HCT116 (cell line): ENCODE results near the gene CCL1. TPM values are rescaled to one million over a fixed set of nuclear protein-coding genes. Genes with fewer than 3 reads are reported as not detected.

Experiments used
- ATAC-seq: fragments of 200-7000 bp; cut with Tn5 transposase; 2 replicates; pipeline ENCODE4 v1.9.1; 2020; ENCODE audit warnings: mild to moderate bottlenecking, moderate library complexity
- BruUV-seq: library from RNA; stranded (reverse); fragments of 400-500 nt; replicated peaks from 2 replicates; lab custom pipeline; 2021; lab: Mats Ljungman, UMichigan
- CTCF ChIA-PET: fragments of 300-600 bp; sonication (Branson Sonifier 250); formaldehyde crosslinking; loops from one replicate; lab custom pipeline; 2021; ENCODE audit warnings: antibody characterized with exemption; lab: Charles Lee
- POLR2A ChIA-PET: fragments of 300-600, 350-600 bp; sonication (Branson Sonifier 250); formaldehyde crosslinking; loops from one replicate; lab custom pipeline; 2021; ENCODE audit warnings: antibody characterized with exemption; lab: Charles Lee
- RAD21 ChIA-PET, 2 experiments: fragments of 300-600 bp; sonication (Branson Sonifier 250); formaldehyde crosslinking; loops; one replicate each; lab custom pipeline; 2023; ENCODE audit warnings: low total read pairs in 2 of 2; ENCODE audit not compliant: uncharacterized antibody in 2 of 2, unreplicated experiment in 2 of 2, low non-redundant PET in 1 of 2; lab: Charles Lee
- DNase-seq: peaks from one replicate; pipeline ENCODE4 v3.0.0-alpha.2; 2010; ENCODE audit warnings: low read depth, low spot score
- H2AFZ ChIP-seq: fragments of 200-600 bp; shearing (Covaris generic), sonication (generic); 2 replicates; pipeline ENCODE4 v1.6.1; 2017; ENCODE audit warnings: low read depth, mixed run types, mixed read lengths, antibody characterized with exemption, low read length; ENCODE audit not compliant: poor library complexity, severe bottlenecking
- H3K27ac ChIP-seq: 2 replicates; pipeline ENCODE4 v1.5.1; 2012; ENCODE audit warnings: low read depth, low read length
- H3K27me3 ChIP-seq: fragments of 200-600 bp; sonication (generic); 2 replicates; pipeline ENCODE4 v1.6.1; 2016; ENCODE audit warnings: mixed run types, low read length, mixed read lengths; ENCODE audit not compliant: insufficient read depth
- H3K36me3 ChIP-seq, 2 experiments: fragments of 200-500 bp in 1 of 2; fragments of 200-600 bp in 1 of 2; sonication (Bioruptor generic) in 1 of 2; sonication (generic) in 1 of 2; 2 replicates each; pipeline versions ENCODE4 v1.5.1 to v1.6.1; 2014 to 2016; ENCODE audit warnings: low read length in 2 of 2, inconsistent platforms in 1 of 2, mixed read lengths in 1 of 2, mixed run types in 1 of 2; ENCODE audit not compliant: insufficient read depth in 2 of 2, control insufficient read depth in 1 of 2
- H3K4me1 ChIP-seq, 2 experiments: fragments of 200-600 bp in 1 of 2; sonication (generic) in 1 of 2; 2 replicates each; pipeline versions ENCODE4 v1.5.1 to v1.6.1; 2012 to 2017; ENCODE audit warnings: low read length in 2 of 2, inconsistent platforms in 1 of 2, mild to moderate bottlenecking in 1 of 2, mixed read lengths in 1 of 2, mixed run types in 1 of 2, moderate library complexity in 1 of 2; ENCODE audit not compliant: insufficient read depth in 2 of 2, control insufficient read depth in 1 of 2
- H3K4me2 ChIP-seq: fragments of 200-600 bp; sonication (generic); 2 replicates; pipeline ENCODE4 v1.6.1; 2017; ENCODE audit warnings: mixed run types, low read length, mixed read lengths
- H3K4me3 ChIP-seq, 2 experiments: fragments of 200-600 bp in 1 of 2; sonication (generic) in 1 of 2; replicated peaks in 1 of 2; 2 replicates each; pipeline ENCODE4 v1.5.1; 2011 to 2016; ENCODE audit warnings: low read length in 2 of 2, control low read depth in 1 of 2, low read depth in 1 of 2, mild to moderate bottlenecking in 1 of 2, mixed read lengths in 1 of 2, mixed run types in 1 of 2
- H3K79me2 ChIP-seq: fragments of 200-600 bp; sonication (generic); 2 replicates; pipeline ENCODE4 v1.6.1; 2017; ENCODE audit warnings: mild to moderate bottlenecking, mixed run types, low read length, moderate library complexity, mixed read lengths; ENCODE audit not compliant: insufficient read depth
- H3K9ac ChIP-seq: fragments of 200-600 bp; sonication (generic); 2 replicates; pipeline ENCODE4 v1.6.1; 2016; ENCODE audit warnings: low read length, mixed read lengths
- H3K9me2 ChIP-seq: fragments of 200-600 bp; sonication (generic), shearing (Covaris generic); 2 replicates; pipeline ENCODE4 v1.6.1; 2017; ENCODE audit warnings: mixed run types, mild to moderate bottlenecking, moderate library complexity; ENCODE audit not compliant: insufficient read depth
- H3K9me3 ChIP-seq, 2 experiments: fragments of 200-500 bp in 1 of 2; fragments of 200-600 bp in 1 of 2; sonication (Bioruptor generic) in 1 of 2; sonication (generic) in 1 of 2; 2 replicates each; pipeline ENCODE4 v1.6.1; 2014 to 2017; ENCODE audit warnings: low read length in 2 of 2, mixed read lengths in 2 of 2, inconsistent platforms in 1 of 2, low read depth in 1 of 2, mild to moderate bottlenecking in 1 of 2, mixed run types in 1 of 2, moderate library complexity in 1 of 2; ENCODE audit not compliant: control insufficient read depth in 1 of 2, insufficient read depth in 1 of 2
- H4K20me1 ChIP-seq: fragments of 200-600 bp; sonication (generic), shearing (Covaris generic); 2 replicates; pipeline ENCODE4 v1.6.1; 2017; ENCODE audit warnings: mixed run types, mild to moderate bottlenecking, moderate library complexity; ENCODE audit not compliant: insufficient read depth
- ATF3 ChIP-seq: IDR thresholded peaks from 2 replicates; pipeline ENCODE4 v1.6.1; 2012
- CBX3 ChIP-seq: IDR thresholded peaks from 2 replicates; pipeline ENCODE4 v1.6.1; 2012; ENCODE audit warnings: low read depth
- CEBPB ChIP-seq: IDR thresholded peaks from 2 replicates; pipeline ENCODE4 v1.6.1; 2012; ENCODE audit warnings: low read depth
- CTCF ChIP-seq, 3 experiments: fragments of 200-600 bp in 1 of 3; sonication (generic) in 1 of 3; IDR thresholded peaks in 2 of 3; conservative IDR thresholded peaks in 1 of 3; 2 replicates each; pipeline ENCODE4 v1.5.1; 2012 to 2017; ENCODE audit warnings: low read depth in 2 of 3, low read length in 2 of 3, antibody characterized with exemption in 1 of 3, borderline replicate concordance in 1 of 3, control low read depth in 1 of 3, mild to moderate bottlenecking in 1 of 3, mixed read lengths in 1 of 3, mixed run types in 1 of 3, moderate library complexity in 1 of 3; ENCODE audit not compliant: insufficient read depth in 1 of 3
- EZH2 ChIP-seq: fragments of 200-600 bp; sonication (generic); IDR thresholded peaks from 2 replicates; pipeline ENCODE4 v1.6.1; 2017; ENCODE audit warnings: antibody characterized with exemption, mixed run types
- FOSL1 ChIP-seq: IDR thresholded peaks from 2 replicates; pipeline ENCODE4 v1.6.1; 2012; ENCODE audit warnings: low read depth
- JUND ChIP-seq: IDR thresholded peaks from 2 replicates; pipeline ENCODE4 v1.6.1; 2012
- MAX ChIP-seq: IDR thresholded peaks from 2 replicates; pipeline ENCODE4 v1.6.1; 2012
- POLR2A ChIP-seq: IDR thresholded peaks from 2 replicates; pipeline ENCODE4 v1.7.0; 2011; ENCODE audit warnings: borderline replicate concordance; ENCODE audit not compliant: insufficient read depth, insufficient read length; ENCODE audit errors: extremely low read depth
- POLR2AphosphoS5 ChIP-seq: IDR thresholded peaks from 2 replicates; pipeline ENCODE4 v1.6.1; 2011; ENCODE audit warnings: mild to moderate bottlenecking, low read depth, low read length, moderate library complexity
- REST ChIP-seq: IDR thresholded peaks from 2 replicates; pipeline ENCODE4 v1.6.1; 2012; ENCODE audit warnings: low read depth
- SRF ChIP-seq: IDR thresholded peaks from 2 replicates; pipeline ENCODE4 v1.6.1; 2012; ENCODE audit warnings: low read depth
- TCF7L2 ChIP-seq: IDR thresholded peaks from 2 replicates; pipeline ENCODE4 v1.7.0; 2011; ENCODE audit warnings: borderline replicate concordance, inconsistent platforms; ENCODE audit not compliant: insufficient read depth, insufficient read length; ENCODE audit errors: extremely low read depth
- ZBTB33 ChIP-seq: IDR thresholded peaks from 2 replicates; pipeline ENCODE4 v1.6.1; 2011; ENCODE audit warnings: mild to moderate bottlenecking, low read length, moderate library complexity; ENCODE audit not compliant: insufficient replicate concordance; ENCODE audit errors: extremely low read depth
- intact Hi-C: fragments of 100-400 bp; cut with micrococcal nuclease; formaldehyde crosslinking; loops from 2 replicates; pipeline ENCODE4 v1.10.0; 2022
- total RNA-seq: library from RNA; stranded (reverse); gene quantifications from one replicate; pipeline ENCODE4 v1.2.1, GENCODE V29; 2021; ENCODE audit not compliant: unreplicated experiment

CCL1 gene
- total RNA-seq, 1 experiment from 2014 or later, result not detected

- no peak for ATAC-seq
- intact Hi-C loops, result no loop called here
- Histone ChIP-seq H3K9me3 (no peaks in the 10 kb centered on the region), H3K4me1 (no peaks in the 10 kb centered on the region), H3K36me3 (no peaks in the 10 kb centered on the region), H3K27me3 (peaks cover 14% of the 10 kb centered on the region; the same call in 1 of the 2 replicates), H3K4me3 (no peak overlapping the region), H3K79me2 (no peaks in the 10 kb centered on the region), H2AFZ (no peak overlapping the region), H3K9me2 (no peaks in the 10 kb centered on the region), H3K9ac (no peak overlapping the region), H3K4me2 (no peak overlapping the region), H3K27ac (no peak overlapping the region), H4K20me1 (no peaks in the 10 kb centered on the region)
- POLR2A ChIA-PET, result no interaction called here
- TF ChIP-seq REST (no peak), POLR2A (no peak), MAX (no peak), JUND (no peak), CBX3 (no peak), CTCF (IDR thresholded peaks at IDR 0.05 in 2 of 3, conservative IDR thresholded peaks at IDR 0.05 in 1 of 3; ENCODE audit: borderline replicate concordance in 1 of 3, insufficient read depth in 1 of 3, low read depth in 2 of 3, low read length in 2 of 3) (no peak), EZH2 (no peak), ATF3 (no peak), ZBTB33 (no peak), SRF (no peak), TCF7L2 (no peak), CEBPB (no peak), POLR2AphosphoS5 (no peak), FOSL1 (no peak)
- RAD21 ChIA-PET, result no interaction called here
- no TSS peak for BruUV-seq
- CTCF ChIA-PET, result interaction anchor here (3.8 kb wide), 1 partner anchor 8 kb away, joined by 14 read pairs; no protein-coding TSS in a partner anchor
- DNase-seq, result no peak
Observed at GRCh38 chr17:34369571-34369970, 6.5 kb upstream of the CCL1 start.
